ENCODE data around the gene PAPLN.

Gene PAPLN

DNA sequence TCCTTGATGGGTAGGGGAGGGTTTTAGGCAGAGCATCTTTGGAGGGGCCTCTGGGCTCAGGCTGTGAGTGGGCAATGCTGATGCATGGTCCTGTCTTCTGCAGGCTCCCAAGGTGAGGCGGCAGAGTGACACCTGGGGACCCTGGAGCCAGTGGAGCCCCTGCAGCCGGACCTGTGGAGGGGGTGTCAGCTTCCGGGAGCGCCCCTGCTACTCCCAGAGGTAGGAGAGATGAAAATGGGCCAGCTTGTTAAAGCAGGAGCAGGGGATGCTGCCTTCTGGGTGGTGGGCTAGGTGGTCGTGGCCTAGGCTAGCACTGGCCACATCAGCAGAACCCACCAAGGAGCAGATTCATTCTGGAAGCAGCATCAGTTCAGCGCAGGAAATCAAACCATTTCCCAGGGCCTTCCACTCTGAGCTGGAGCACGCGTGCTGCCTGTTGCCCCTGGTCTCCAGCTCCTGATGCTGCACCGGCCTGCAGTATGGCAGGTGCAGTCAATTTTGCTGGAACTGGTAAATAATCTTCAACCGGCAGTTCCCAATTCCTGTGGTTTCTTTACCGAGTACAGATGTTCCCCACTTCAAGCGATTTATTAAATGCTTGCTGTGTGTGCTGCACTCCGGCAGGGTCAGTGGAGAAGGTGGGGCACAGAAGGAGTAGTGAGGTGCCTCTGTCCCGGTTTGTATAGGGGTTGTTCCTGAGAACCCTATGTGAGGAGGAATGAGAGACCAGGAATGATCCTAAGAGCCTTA is 7.4 kb downstream of the PAPLN start:
- Histone ChIP-seq H3K27me3 (ENCODE audit: insufficient read depth, low read depth) (no peaks in the 10 kb centered on the region), H3K36me3 (ENCODE audit: insufficient read depth) (no peaks in the 10 kb centered on the region), H3K4me2 (no peak overlapping the region; the same call in 1 of the 2 replicates), H2AFZ (ENCODE audit: low read depth) (no peak overlapping the region), H3K4me3 (IDR thresholded peaks at IDR 0.05; ENCODE audit: insufficient read depth, low read depth, low read length) (no peak overlapping the region), H3K4me1 (ENCODE audit: low read depth, poor library complexity, severe bottlenecking) (no peaks in the 10 kb centered on the region), H3K27ac (no peak overlapping the region), H3K9ac (no peak overlapping the region), H4K20me1 (ENCODE audit: insufficient read depth) (no peaks in the 10 kb centered on the region), H3K79me2 (ENCODE audit: insufficient read depth, low read depth) (no peaks in the 10 kb centered on the region)
- TF ChIP-seq, protein P1, sequence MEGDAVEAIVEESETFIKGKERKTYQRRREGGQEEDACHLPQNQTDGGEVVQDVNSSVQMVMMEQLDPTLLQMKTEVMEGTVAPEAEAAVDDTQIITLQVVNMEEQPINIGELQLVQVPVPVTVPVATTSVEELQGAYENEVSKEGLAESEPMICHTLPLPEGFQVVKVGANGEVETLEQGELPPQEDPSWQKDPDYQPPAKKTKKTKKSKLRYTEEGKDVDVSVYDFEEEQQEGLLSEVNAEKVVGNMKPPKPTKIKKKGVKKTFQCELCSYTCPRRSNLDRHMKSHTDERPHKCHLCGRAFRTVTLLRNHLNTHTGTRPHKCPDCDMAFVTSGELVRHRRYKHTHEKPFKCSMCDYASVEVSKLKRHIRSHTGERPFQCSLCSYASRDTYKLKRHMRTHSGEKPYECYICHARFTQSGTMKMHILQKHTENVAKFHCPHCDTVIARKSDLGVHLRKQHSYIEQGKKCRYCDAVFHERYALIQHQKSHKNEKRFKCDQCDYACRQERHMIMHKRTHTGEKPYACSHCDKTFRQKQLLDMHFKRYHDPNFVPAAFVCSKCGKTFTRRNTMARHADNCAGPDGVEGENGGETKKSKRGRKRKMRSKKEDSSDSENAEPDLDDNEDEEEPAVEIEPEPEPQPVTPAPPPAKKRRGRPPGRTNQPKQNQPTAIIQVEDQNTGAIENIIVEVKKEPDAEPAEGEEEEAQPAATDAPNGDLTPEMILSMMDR (conservative IDR thresholded peaks at IDR 0.05; ENCODE audit: low read depth, low read length): no peak

DNA sequence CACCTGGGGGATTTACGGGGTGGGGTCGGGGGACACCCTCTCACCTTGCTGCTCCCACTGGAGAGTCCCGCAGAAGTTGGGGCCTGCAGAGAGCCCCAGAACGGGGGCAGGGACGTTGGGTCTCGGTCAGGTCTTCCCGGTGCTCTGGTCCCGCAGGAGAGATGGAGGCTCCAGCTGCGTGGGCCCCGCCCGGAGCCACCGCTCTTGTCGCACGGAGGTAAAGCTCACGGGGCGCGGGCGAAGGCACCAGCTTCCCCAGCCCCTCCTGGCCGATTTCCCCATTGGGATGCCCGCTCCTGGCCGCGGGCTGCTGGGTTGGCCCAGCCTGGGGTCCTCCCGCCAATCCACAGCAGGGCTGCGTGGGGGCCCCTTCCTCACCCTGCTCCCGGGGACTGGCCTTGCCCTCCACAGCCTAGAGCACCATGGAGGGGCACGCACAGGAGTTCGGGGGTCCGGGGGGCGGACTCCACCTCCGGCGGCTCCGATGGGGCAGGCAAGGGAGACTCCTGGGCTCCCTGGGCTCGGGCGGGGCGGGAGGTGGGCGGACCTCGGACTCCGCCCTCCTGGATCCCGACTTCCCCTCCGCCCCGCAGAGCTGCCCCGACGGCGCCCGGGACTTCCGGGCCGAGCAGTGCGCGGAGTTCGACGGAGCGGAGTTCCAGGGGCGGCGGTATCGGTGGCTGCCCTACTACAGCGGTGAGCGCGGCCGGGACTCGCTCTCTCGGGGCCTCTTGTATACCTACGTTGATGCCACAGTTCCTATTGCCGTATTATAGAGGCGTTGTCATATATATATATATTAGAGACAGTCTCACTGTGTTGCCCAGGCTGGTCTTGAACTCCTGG is 8.4 kb downstream of the PAPLN start:
- Histone ChIP-seq H3K4me2 (peak overlapping the region; percentile 48), H3K27ac (no peak overlapping the region), H3K79me2 (ENCODE audit: insufficient read depth, low read depth) (no peaks in the 10 kb centered on the region), H3K9ac (peak overlapping the region; percentile 37; the same call in 1 of the 2 replicates), H3K36me3 (ENCODE audit: insufficient read depth) (no peaks in the 10 kb centered on the region), H2AFZ (ENCODE audit: low read depth) (peak overlapping the region; percentile 72), H3K4me3 (IDR thresholded peaks at IDR 0.05; ENCODE audit: insufficient read depth, low read depth, low read length) (no peak overlapping the region), H3K27me3 (ENCODE audit: insufficient read depth, low read depth) (no peaks in the 10 kb centered on the region), H4K20me1 (ENCODE audit: insufficient read depth) (no peaks in the 10 kb centered on the region), H3K4me1 (ENCODE audit: low read depth, poor library complexity, severe bottlenecking) (no peaks in the 10 kb centered on the region)
- TF ChIP-seq, protein P1 (conservative IDR thresholded peaks at IDR 0.05; ENCODE audit: low read depth, low read length): no peak

DNA sequence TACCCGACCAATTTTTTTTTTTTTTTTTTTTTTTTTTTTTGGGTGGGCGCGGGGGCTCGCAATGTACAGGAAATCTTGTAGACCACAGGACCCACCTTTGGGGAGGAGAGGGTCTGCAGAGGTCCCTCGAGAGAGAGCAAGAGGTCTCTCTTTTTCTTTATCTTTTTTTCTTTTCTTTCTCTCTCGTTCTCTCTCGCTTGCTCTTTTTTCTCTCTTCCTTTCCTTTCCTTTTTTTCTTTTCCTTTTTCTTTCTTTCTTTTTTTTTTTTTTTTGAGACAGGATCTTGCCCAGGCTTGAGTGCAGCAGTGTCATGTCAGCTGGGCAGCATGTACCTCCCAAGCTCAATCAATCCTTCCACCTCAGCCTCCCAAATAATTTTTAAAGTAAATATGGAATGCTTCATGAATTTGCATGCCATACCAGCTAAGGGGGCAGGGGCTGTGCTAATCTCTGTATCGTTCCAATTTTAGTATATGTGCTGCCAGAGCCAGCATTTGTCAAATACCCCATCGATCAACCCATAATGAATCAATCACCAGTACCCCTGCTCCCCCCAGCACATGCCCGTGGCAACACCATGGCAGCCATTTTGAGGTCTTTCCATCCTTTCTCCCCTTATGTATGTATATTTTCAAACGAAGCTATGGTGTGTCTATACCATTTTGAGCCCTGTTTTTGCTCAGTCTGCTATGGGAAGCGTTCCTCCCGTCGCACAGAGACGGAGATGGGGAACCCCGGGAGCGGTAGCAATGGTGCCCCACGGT is 9.3 kb downstream of the PAPLN start:
- TF ChIP-seq, protein P1 (conservative IDR thresholded peaks at IDR 0.05; ENCODE audit: low read depth, low read length): no peak
- Histone ChIP-seq H3K79me2 (ENCODE audit: insufficient read depth, low read depth) (no peaks in the 10 kb centered on the region), H2AFZ (ENCODE audit: low read depth) (peak overlapping the region; percentile 72), H4K20me1 (ENCODE audit: insufficient read depth) (no peaks in the 10 kb centered on the region), H3K4me1 (ENCODE audit: low read depth, poor library complexity, severe bottlenecking) (no peaks in the 10 kb centered on the region), H3K4me2 (peak overlapping the region; percentile 48), H3K27me3 (ENCODE audit: insufficient read depth, low read depth) (no peaks in the 10 kb centered on the region), H3K36me3 (ENCODE audit: insufficient read depth) (no peaks in the 10 kb centered on the region), H3K27ac (no peak overlapping the region), H3K9ac (peak overlapping the region; percentile 37; the same call in 1 of the 2 replicates), H3K4me3 (IDR thresholded peaks at IDR 0.05; ENCODE audit: insufficient read depth, low read depth, low read length) (no peak overlapping the region)

- no peak overlapping the region for H3K4me3 ChIP-seq (IDR thresholded peaks at IDR 0.05; ENCODE audit: insufficient read depth, low read depth, low read length)
Measured at GRCh38 chr14:73248108-73248868, 11.0 kb downstream of the PAPLN start.

More at GRCh38 chr14:73248108-73248868, 11.0 kb downstream of the PAPLN start:
- TF ChIP-seq, protein P1 (conservative IDR thresholded peaks at IDR 0.05; ENCODE audit: low read depth, low read length): no peak
- no peak overlapping the region for H2AFZ ChIP-seq (ENCODE audit: low read depth)
- H3K4me1 ChIP-seq (ENCODE audit: low read depth, poor library complexity, severe bottlenecking): no peaks in the 10 kb centered on the region
- no peaks in the 10 kb centered on the region for H3K79me2 ChIP-seq (ENCODE audit: insufficient read depth, low read depth)
- H3K4me2 ChIP-seq: no peak overlapping the region
- no peaks in the 10 kb centered on the region for H3K36me3 ChIP-seq (ENCODE audit: insufficient read depth)
- no peaks in the 10 kb centered on the region for H4K20me1 ChIP-seq (ENCODE audit: insufficient read depth)
- no peak overlapping the region for H3K9ac ChIP-seq
- H3K27me3 ChIP-seq (ENCODE audit: insufficient read depth, low read depth): no peaks in the 10 kb centered on the region
- no peak overlapping the region for H3K27ac ChIP-seq

All from KMS-11 (cell line).